Esophagus muscularis mucosa (tissue), 4 donors: ENCODE measurements around the gene AKAP9.

Experiments
- CTCF ChIP-seq, 3 experiments: fragments of 200-600 bp in 2 of 3; fragments of 450-650 bp in 1 of 3; sonication (generic) in 2 of 3; IDR thresholded peaks; one replicate each; pipeline ENCODE4 v1.5.1; 2017 to 2019; ENCODE audit warnings: antibody characterized with exemption in 3 of 3, mild to moderate bottlenecking in 2 of 3, moderate library complexity in 1 of 3
- EP300 ChIP-seq: sonication (generic); formaldehyde crosslinking; IDR thresholded peaks from one replicate; pipeline ENCODE4 v1.6.1; 2017; ENCODE audit warnings: antibody characterized with exemption
- POLR2A ChIP-seq: fragments of 450-650 bp; IDR thresholded peaks from one replicate; pipeline ENCODE4 v1.6.1; 2017; ENCODE audit warnings: antibody characterized with exemption, moderate library complexity, mild to moderate bottlenecking, low read depth

DNA sequence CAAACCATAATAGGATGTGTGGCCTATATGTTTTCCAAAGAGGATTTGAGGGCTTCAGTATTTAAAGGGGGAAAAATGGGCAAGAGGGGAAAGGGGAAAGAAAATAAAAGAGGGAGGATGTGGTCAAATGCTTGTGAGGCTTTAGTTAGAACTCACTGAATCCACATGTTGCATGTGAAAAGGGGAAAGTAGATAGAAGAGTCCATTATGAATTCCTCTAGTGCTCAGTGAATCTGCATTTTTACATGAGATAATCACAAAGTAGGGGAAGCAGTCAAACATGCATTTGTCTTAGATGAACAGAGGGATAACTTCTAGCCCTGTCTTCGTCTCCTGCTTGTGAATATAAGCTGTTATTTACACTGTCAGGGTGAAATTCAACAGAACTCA, 24.6 kb upstream of the AKAP9 start:
- TF ChIP-seq CTCF (IDR thresholded peaks at IDR 0.05) (no peak), POLR2A (no peak), EP300 (no peak)
